Activated CD4-positive, alpha-beta T cell treated with anti-CD3 and anti-CD28 coated beads for 24 hours (primary cell): Measurements from ENCODE around the gene RNF186.

Experiments
- DNase-seq, 2 donors: peaks; one replicate each; pipeline ENCODE4 v3.0.0-alpha.2; 2020; ENCODE audit warnings: low read depth in 2 of 2

Gene RNF186

DNA sequence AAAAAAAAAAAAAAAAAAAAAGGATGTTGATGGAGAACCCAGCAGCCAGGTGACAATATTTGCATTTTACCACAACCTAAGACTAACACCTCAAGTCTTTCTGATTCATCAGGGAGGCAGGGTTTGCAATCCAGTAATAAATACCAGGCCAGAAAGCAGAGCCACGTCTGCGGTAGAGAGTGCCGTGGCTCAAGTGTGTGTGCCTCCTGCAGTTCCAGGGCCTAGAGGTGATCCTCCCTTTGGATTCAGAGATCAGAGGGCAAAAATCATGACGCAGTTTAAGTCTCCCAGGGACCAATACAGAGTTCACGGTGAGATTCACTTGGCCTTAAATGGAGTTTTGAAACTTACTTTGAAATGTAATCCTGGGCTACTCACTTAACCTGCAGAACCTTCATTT is 50.2 kb downstream of the RNF186 start:
- no peak for DNase-seq
